Activated CD4-positive, CD25-positive, alpha-beta regulatory T cell treated with anti-CD3 and anti-CD28 coated beads, Interleukin-2, amount 50 U/mL, for 72 hours (primary cell): Measurements from ENCODE around the gene PCYT2.
A peak's percentile ranks its signal among the peaks of the same experiment; 100 is the strongest.
"Not testable (repeated sequence)": the region's sequence is repeated elsewhere in the genome, so short reads cannot be mapped to it uniquely, and the experiment has no call there.

Source experiments
- DNase-seq: peaks from one replicate; pipeline ENCODE4 v3.0.0; 2021

The PCYT2 gene

DNA sequence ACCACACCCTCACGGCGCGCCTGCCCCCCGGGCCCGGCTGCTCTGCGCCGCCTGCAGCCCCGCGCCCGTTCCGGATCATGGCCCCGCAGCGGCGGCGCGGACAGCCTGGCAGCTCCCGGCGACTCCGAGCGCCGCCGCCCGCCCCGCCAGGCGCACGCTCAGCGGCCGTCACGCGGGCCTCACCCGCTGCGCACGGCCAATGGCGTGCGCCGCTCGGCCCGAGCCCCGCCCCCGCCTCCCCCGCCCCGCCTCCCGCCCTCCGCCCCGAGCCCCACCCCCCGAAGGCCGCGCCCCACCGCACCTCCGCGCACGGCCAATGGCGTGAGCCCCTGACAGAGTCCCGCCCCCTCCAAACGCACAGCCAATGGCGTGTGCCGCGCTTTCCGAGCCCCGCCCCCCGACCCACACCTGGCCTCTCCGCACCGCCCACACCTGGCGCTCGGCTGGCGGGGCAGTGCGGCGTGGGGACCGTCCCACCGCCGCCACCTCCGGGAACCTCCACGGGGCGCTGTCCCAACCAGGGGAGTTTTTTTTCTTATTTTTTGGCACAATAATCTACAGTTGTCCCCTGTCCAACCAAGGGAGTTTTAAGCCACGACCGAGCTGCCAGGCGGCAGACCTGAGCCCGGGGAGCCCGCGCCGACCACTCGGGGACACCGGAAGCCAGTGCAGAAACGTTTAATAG lies at the start of gene PCYT2:
TSS of gene PCYT2 (minus strand) at position 123 of the 685 bp plus-strand sequence. CDS start at position 79, 44 bp downstream.
- DNase-seq, result peak; percentile 93

DNA sequence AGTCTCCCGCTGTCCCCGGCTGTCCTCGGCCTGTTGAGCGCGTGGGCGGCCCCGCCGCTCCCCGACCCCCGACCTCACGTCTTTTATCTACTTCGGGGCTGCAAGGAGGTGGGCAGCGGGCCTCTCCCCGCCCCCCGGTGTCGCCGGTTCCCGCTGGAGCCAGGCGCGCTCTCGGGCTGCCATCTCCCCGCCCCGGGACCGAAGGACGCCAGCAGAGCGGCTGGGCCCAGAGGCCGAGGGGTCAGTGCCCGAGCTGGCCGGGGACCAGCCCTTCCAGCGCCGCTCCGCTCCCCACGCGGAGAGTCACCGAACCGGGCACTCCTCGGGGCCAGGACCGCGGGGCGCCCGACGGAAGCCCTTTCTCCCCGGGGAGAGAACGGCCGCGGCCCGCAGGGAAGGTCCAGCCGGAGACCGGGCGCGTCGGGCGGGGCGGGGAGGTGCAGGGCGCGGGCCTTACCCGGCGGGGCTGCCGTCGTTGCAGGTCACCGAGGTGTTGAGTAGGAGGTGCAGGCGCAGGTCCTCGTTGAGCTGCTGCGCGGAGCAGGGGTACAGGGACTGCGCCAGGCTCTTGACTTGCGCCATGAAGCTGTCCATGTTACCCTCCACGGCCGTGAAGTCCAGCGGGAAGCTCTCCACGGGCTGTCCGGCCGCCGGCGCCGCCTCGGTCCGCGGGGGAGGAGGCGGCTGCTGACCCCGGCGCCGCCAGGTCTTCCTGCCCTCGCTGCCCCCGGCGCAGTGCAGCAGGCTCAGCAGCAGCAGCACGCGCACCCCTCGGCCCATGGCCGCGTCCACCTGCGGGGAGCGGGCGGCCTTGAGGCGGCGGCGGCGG lies 49.1 kb upstream of the PCYT2 start:
- DNase-seq, result no peak

DNA sequence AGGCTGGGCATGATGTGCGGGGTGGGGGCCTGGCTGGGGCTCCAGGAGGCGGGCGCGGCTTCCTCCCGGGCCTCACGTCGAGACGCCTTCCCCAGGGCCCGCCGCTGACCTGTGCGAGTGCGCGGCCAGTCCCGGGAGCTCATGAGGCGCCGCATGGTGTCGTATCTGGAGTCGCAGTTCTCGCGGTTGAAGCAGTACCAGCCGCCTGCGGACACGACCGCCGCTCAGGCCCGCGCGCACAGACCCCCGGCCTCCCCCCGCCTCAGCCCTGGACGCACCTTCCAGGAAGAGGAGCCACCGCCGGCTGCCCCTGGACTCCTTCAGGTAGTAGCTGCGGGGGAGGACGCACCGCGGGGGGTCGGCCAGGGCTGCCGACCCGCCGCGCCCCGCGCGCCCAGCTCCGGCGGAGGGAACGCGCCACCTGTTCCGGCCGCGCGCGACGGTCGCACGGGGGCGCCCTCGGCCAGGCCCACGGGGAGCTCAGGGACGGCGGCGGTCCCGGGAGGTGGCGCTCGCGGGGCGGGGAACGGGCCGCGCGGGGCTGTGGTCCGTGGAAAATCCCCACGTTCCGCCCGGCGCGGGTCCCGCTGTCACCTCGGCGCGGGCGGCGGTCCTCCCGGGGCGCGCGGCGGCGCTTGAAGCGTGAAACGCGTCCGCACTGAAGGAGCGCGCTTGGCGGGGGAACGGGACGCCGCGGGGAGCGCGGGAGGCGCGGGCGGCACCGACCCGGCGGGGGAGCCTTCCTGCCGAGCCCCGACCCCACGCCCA lies 48.3 kb upstream of the PCYT2 start:
- DNase-seq, result peak; percentile 86

DNA sequence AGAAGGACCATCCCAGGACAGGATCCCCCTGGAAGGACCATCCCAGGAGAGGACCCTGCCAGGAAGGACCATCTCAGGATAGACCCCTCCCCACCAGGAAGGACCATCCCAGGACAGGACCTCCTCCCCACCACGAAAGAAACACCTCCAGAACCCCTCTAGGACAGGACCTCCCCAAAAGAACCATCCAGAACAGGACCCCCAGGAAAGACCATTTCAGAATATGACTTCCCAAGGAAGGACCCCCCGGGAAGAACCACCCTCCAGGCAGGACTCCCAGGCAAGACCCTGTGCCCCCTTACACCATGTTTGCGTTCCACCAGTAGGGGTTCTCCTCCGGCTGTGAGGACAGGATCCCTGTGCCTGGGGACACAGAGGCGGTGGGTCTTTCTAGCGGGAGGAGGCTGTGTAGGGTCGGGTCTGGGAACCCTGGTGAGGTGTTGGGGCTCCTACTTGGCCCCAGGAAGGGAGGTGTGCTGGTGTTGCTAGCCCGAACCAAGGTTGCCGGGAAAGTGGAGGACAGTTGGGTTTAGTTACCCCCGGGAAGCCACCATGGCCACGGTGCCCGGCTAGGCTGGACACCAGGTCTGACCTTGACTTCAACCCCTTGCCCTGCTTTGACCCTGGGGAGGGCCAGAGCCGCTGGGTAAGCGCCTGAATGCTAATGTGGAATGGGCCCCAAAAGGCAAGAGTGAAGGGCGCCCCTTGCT lies 47.6 kb upstream of the PCYT2 start:
- DNase-seq, result no peak

DNA sequence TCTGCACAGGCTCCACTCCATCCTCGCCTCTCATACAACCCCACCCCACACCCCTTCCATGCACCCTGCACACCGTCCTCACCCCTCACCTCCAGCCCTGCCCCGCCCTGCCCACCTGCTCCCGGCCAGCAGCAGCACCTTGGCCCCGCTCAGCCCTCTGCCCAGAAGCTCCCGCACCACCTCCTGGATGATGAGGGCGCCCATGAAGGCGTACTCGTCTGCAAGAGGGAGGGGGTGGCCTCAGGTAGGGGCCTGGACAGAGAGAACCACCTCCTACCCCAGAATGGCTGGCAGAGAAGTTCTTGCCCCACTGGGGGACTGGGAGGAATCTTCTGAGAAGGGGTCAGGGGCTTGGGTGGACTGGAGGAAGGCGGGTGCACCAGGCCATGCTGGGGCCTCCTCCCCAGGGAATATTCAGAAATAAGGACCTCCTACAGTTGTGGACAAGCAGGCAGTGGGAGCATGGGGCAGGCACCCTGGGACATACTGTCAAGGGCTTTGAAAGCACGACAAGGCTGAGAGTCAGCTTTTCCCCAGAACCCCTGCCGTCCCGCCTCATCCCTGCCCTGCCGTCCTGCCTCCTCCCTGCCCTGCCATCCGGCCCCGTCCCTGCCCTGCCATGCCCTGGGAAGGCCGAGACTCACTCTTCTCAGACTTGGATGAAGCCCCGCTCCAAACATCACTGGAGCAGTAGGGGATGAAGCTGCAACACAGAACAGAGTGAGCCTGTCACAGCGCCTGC lies 46.7 kb upstream of the PCYT2 start:
- no peak for DNase-seq

DNA sequence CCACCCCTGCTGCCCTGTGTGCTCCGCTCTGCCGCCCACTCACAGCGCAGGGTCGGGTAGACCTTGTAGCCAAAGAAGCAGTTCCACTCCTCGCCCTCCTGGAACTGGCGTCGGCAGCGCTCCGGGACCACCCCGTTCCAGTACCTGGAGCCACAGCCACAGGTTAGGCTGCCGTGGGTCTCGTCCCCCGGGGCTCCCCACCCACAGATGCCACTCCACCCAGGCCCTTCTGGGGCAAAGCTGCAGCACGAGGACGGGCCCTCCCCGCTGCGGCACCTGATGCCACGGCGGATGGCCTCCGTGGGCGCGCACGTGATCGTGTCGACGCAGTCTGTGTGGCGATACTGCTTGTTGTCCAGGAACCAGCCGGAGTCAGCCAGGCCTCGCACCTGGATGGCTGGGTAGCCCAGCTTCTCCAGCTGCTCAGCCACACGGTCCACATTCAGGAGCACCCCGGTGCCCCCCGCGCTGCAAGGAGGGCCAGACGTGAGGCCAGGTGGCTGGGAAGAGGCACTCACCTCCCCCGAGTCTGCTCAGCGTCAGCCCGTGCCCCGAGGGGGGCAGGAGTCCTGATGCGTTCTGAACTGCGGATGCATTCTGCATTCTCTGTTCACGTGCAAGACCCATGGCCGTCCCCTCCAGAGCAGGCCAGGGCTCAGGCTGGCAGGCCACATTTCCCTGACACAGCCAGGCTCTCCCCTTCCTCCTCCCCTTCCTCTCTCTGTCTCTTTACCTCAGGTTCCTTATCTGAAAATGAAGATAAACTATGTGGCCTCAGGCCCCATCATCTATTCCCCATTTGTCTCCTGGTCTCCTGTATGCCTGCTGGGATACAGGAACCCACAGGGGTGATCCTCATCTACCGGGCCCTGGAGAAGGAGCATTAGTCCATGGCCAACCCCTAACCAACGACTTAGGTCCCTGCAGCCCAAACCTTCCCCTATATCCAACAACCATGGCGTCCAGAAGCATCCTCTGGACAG lies 45.7 kb upstream of the PCYT2 start:
- no peak for DNase-seq

DNA sequence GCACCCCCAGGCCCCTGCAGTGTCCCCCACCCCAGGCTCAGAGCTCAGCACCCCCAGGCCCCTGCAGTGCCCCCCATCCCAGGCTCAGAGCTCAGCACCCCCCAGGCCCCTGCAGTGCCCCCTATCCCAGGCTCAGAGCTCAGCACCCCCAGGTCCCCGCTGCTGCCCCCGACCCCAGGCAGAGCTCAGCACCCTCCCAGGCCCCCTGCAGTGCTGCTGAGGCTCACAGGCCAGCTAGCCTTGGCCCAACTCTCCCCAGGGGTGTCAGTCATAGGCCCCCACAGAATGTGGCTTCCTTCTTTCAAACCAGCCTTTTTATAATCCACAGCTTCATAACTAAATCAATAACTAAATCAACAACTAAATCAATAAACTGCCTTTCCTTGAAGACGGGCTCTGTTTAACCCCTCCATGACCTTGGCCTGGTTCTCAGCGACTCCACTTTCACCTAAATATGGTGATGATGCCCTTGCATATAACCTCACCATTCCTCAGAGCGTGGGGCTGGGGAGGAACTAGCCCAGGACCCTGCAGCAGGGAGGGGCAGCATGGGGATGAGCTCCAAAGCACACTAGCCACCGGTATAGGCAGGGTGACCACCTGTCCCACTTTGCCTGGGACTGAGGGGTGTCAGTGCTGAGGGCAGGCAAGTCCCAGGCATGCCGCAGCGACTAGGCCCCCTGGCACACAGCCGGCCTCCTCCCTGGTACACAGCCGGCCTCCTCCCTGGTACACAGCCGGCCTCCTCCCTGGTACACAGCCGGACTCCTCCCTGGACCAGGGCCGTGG lies 44.8 kb upstream of the PCYT2 start:
- DNase-seq, result no peak

DNA sequence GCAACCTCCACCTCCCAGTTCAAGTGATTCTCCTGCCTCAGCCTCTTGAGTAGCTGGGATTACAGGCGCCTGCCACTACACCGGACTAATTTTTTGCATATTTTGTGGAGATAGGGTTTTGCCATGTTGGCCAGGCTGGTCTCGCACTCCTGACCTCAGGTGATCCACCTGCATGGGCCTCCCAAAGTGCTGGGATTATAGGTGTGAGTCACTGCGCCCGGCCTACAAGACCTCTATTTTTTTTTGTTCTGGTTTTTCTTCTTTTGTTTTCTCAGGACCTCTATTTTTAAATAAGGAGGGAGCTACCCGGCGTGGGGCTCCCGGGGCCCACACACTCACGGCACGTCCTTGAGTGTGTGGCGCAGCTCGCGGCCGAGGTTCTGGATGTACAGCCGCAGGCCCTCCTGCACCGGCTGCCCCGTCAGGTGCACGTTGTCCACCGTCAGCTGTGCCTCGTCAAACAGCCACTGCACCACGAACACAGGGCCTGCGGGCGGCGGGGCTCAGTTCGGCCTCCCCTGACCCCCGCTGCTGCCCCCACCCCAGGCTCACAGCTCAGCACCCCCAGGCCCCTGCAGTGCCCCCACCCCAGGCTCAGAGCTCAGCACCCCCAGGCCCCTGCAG lies 44.0 kb upstream of the PCYT2 start:
- no peak for DNase-seq

DNA sequence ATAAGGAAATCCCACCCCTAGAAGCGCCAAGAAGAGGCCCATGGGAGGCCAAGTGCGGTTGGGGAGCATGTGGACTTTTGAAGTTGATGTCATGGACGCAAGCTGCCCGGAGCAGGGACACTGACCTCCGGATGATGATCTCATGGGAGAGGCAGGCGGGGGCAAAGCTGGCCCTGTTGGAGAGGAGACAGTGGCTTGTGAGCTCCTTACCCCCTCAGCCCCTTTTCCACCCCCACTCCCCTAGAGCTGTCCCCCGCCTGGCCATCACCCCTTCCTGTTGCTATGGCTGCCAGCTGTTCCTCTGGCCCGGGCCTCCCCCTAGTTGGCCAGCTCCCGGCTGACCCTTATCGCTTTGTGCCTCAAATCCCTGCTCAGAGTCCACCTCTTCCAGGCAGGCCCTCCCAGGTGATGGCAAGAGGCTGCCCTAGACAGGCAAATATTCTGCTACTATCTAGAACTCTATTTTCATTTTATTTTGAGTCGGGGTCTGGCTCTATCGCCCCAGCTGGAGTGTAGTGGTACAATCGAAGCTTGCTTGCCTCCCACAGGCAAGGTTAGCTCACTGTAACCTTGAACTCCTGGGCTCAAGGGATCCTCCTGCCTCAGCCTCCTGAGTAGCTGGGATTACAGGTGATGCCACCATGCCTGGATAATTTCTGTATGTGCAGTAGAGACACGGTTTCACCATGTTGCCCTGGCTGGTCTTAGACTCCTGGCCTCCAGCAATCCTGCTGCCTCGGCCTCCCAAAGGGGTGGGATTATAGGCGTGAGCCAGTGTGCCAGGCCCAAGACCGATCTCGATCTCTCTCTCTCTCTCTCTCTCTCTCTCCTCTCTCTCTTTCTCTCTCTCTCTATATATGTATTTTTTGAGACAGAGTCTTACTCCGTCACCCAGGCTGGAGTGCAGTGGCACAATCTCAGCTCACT lies 43.2 kb upstream of the PCYT2 start:
- no peak for DNase-seq

DNA sequence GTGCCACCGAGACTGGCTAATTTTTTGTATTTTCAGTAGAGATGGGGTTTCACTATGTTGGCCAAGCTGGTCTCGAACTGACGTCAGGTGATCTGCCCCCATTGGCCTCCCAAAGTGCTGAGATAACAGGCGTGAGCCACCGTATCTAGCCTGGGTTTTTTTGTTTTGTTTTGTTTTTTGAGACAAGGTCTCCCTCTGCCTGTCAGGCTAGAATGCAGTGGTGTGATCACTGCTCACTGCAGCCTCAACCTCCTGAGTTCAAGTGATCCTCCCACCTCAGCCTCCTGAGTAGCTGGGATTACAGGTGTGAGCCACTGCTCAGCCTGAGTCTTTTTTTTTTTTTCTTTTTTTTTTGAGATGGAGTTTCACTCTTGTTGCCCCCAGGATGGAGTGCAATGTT lies 42.2 kb upstream of the PCYT2 start:
- DNase-seq, result not testable (repeated sequence)

DNA sequence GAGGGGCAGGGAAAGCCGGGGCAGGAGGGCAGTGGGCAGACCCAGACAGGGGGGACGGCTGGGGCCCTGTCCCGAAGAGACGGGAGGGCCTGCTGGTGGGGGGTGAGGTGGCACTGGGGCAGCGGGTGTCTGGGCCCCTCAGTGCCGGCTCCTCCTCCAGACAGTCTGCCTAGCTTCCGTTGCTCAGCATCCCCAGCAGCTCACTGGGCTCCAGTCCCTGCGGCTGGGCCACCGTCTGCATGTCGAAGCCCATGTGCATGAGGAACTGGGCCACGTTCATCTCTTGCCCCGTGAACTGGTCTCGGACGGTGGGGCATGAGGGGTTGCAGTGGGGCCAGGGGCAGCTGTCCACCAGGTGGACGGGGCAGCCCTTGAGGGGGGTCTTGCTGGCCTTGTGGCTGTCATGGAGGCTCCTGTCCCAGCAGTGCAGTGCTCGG lies 41.6 kb upstream of the PCYT2 start:
- DNase-seq, result no peak

DNA sequence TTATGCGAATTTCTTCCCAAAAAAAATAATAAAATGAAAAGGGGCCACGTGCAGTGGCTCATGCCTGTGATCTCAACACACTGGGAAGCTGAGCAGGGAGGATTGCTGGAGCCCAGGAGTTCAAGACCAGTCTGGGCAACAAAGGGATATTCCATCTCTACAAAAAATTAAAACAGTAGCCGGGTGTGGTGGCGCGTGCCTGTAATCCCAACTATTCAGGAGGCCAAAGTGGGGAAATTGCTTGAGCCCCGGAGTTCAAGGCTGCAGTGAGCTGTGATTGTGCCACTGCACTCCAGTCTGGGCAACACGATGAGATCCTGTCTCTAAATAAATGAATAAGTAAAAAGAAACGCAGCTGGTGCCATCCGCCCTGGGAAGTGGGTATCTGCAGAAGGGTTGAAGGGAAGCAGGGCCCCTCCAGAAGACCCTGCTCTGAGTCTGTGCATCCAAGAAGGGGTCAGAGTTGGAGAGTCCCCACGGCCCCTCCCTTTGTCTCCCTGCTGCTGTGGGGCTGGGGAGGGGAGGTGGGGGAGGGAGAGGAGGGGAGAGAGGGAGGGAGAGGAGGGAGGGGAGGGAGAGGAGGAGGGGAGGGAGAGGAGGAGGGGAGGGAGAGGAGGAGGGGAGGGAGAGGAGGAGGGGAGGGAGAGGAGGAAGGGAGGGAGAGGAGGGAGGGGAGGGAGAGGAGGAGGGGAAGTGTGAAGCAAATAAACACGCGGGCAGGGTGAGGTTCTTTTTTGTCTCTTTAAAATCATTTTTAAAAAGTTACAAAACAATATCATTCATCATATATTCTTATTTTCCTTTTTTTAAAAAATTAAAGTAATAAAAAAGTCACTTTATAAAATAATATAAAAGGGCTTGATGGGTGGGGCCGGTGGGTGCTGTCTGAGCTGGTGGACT lies 40.8 kb upstream of the PCYT2 start:
- no peak for DNase-seq

DNA sequence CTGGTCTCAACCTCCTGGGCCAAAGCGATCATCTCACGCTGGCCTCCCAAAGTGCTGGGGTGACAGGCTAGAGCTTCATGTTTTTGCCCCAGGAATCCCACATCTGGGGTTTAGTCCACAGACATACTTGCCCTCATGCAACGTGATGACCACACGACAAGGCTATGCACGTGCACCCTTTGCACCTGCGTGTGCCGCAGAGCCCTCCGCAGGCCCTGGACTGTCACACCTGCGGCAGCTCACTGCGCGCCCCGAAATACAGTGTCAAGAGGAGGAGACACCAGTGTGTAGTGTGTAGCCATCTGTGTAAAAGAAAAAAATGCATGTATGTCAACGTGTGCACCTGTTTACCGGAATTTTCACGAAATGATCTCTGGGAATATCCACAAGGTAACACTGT lies 39.3 kb upstream of the PCYT2 start:
- no peak for DNase-seq

DNA sequence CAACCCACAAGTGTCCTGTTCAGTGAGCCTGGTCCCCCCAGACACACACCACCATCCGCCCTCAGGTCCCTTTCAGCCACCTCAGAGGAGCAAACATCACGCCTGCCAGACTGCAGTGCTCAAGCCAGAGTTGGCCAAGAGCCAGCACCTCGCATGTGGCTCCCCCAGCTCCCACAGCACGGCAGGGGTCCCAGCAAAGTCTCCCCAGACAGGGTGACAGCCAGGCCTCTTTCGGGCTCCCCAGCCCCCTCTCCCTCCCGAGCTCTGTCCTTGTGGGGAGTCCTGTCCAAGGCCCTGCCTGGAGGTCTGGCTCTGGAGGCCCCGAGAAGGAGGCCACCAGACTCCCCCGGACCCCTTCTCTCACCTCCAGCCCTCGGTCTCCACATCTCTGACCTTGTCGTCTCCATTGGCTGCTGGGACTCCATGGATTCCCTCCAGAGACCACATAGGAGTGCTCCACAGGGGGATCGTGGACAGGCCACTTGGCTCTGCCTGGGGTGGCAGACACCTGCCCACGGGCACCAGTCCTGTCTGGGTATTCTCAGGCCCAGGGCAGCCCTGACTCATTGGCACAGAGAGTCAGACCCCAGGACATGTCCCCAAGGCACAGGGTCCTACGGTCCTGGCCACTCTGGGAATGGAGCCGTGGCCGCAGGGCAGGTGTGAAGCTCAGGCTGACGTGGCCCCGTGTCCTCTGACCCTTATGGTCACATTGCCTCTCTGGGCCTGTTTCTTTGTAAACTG lies 37.6 kb upstream of the PCYT2 start:
- DNase-seq, result no peak

DNA sequence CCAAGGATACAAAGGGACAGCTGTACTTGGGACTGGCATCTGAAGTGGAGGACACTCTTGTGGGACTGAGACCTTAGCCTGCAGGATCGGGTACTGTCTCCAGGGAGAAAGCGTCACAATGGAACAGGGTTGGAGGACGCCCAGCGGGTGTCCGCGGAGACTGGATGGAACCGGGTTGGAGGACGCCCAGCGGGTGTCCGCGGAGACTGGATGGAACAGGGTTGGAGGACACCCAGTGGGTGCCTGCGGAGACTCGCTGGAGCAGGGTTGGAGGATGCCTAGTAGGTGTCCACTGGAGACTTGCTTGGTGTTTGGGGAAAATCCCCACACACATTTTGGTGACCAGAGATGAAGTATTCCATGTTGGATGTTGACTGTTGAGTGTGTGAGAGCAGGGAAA lies 36.0 kb upstream of the PCYT2 start, which contains the start of gene MYADML2:
TSS of gene MYADML2 (minus strand) at position 45 of the 400 bp plus-strand sequence. CDS start 5,492 bp downstream, outside the sequence.
- no peak for DNase-seq

DNA sequence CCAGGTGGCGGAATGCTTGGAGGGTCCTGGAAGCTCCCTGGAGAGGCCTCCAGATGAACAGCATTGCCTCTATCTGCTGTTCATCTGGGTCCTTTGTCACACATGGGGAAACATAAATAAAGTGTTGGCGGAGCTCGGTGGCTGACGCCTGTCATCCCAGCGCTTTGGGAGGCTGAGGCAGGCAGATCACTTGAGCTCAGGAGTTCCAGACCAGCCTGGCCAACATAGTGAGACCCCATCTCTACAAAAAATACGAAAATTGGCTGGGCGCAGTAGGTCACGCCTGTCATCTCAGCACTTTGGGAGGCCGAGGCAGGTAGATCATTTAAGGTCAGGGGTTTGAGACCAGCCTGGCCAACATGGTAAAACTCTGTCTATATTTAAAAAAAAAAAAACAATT lies 33.7 kb upstream of the PCYT2 start:
- DNase-seq, result no peak
